ENCODE measurements around the gene MDM2.

DNA sequence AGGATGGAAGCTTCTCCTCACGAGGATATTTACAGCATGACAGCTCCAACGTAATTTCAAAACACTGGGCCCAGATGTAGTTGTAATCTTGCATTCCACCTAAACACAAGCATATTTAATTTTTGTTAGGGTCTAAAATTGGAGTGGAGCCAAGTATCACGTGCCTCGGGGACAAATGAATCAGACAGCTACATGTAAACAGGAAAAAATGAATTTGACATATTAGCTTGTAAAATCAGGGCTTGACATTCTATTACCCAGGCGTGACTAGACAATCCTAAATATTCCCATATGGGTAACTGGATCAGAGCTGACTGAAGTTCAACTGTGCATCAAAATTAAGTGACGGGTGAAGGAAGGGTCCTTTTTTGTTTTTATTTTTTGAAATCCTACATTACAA is 59.0 kb downstream of the MDM2 start:
- TF ChIP-seq, protein P1, sequence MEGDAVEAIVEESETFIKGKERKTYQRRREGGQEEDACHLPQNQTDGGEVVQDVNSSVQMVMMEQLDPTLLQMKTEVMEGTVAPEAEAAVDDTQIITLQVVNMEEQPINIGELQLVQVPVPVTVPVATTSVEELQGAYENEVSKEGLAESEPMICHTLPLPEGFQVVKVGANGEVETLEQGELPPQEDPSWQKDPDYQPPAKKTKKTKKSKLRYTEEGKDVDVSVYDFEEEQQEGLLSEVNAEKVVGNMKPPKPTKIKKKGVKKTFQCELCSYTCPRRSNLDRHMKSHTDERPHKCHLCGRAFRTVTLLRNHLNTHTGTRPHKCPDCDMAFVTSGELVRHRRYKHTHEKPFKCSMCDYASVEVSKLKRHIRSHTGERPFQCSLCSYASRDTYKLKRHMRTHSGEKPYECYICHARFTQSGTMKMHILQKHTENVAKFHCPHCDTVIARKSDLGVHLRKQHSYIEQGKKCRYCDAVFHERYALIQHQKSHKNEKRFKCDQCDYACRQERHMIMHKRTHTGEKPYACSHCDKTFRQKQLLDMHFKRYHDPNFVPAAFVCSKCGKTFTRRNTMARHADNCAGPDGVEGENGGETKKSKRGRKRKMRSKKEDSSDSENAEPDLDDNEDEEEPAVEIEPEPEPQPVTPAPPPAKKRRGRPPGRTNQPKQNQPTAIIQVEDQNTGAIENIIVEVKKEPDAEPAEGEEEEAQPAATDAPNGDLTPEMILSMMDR (conservative IDR thresholded peaks at IDR 0.05) = no peak
- TF ChIP-seq ZFX (IDR thresholded peaks at IDR 0.05) = no peak

Data from C4-2B (cell line).